GM06990 (cell line): Measurements from ENCODE around the gene STAT1.

Experiments used
- DNase-seq: peaks from one replicate; pipeline ENCODE4 v3.0.0-alpha.2; 2011; ENCODE audit not compliant: insufficient read length; ENCODE audit errors: extremely low read depth
- H3K27me3 ChIP-seq: replicated peaks from 2 replicates; pipeline ENCODE4 v1.6.0; 2011; ENCODE audit warnings: low read length; ENCODE audit not compliant: control insufficient read depth, insufficient read depth
- H3K36me3 ChIP-seq: 2 replicates; pipeline ENCODE4 v1.5.1; 2011; ENCODE audit warnings: low read length; ENCODE audit not compliant: control insufficient read depth, insufficient read depth
- H3K4me3 ChIP-seq: replicated peaks from 2 replicates; pipeline ENCODE4 v1.5.1; 2011; ENCODE audit warnings: low read depth, mild to moderate bottlenecking, control low read depth, low read length
- CTCF ChIP-seq: IDR thresholded peaks from 2 replicates; pipeline ENCODE4 v1.5.1; 2011; ENCODE audit warnings: low read length, control low read depth, mild to moderate bottlenecking, inconsistent platforms; ENCODE audit not compliant: insufficient read depth, poor library complexity, severe bottlenecking

STAT1 gene

GRCh38 chr2:190973262-190973661 lies 40.7 kb downstream of the STAT1 start:
- no peak for DNase-seq
- Histone ChIP-seq H3K27me3 (no peaks in the 10 kb centered on the region), H3K36me3 (peaks cover 45% of the 10 kb centered on the region), H3K4me3 (no peak overlapping the region)
- TF ChIP-seq CTCF: no peak

- Histone ChIP-seq H3K27me3 (no peaks in the 10 kb centered on the region), H3K36me3 (peaks cover 44% of the 10 kb centered on the region), H3K4me3 (no peak overlapping the region)
- no peak for TF ChIP-seq CTCF
- DNase-seq: no peak
Observed at GRCh38 chr2:190972846-190973245, 41.1 kb downstream of the STAT1 start.

GRCh38 chr2:190972213-190972612 lies 41.8 kb downstream of the STAT1 start:
- Histone ChIP-seq H3K27me3 (no peaks in the 10 kb centered on the region), H3K36me3 (peaks cover 43% of the 10 kb centered on the region), H3K4me3 (no peak overlapping the region)
- DNase-seq: no peak
- TF ChIP-seq CTCF: no peak

- H3K27me3 ChIP-seq: no peaks in the 10 kb centered on the region
- peaks cover 40% of the 10 kb centered on the region for H3K36me3 ChIP-seq
- no peak for TF ChIP-seq CTCF
- no peak overlapping the region for H3K4me3 ChIP-seq
- DNase-seq: no peak
Observed at GRCh38 chr2:190970873-190971506, 43.0 kb downstream of the STAT1 start.

GRCh38 chr2:190970160-190970559 lies 43.8 kb downstream of the STAT1 start:
- H3K4me3 ChIP-seq: no peak overlapping the region
- H3K27me3 ChIP-seq: no peaks in the 10 kb centered on the region
- TF ChIP-seq CTCF: no peak
- peaks cover 40% of the 10 kb centered on the region for H3K36me3 ChIP-seq
- no peak for DNase-seq

GRCh38 chr2:190968522-190968921 lies 45.4 kb downstream of the STAT1 start:
- H3K36me3 ChIP-seq: peaks cover 36% of the 10 kb centered on the region

More at GRCh38 chr2:190968522-190968921, 45.4 kb downstream of the STAT1 start:
- no peaks in the 10 kb centered on the region for H3K27me3 ChIP-seq
- DNase-seq: no peak
- no peak for TF ChIP-seq CTCF
- H3K4me3 ChIP-seq: no peak overlapping the region
